DOHH2 (cell line): ENCODE results near the gene FOSL1.

Experiments used
- H3F3A ChIP-seq: fragments of 200-600 bp; sonication (generic), shearing (Covaris generic); 2 replicates; pipeline ENCODE4 v1.6.0; 2016; ENCODE audit warnings: antibody characterized with exemption, mild to moderate bottlenecking; ENCODE audit not compliant: control insufficient read depth, insufficient read depth
- H3K27ac ChIP-seq: fragments of 200-600 bp; sonication (generic); 2 replicates; pipeline ENCODE4 v1.5.1; 2014; ENCODE audit warnings: low read depth, mild to moderate bottlenecking, low read length, moderate library complexity
- H3K27me3 ChIP-seq: fragments of 200-600 bp; sonication (generic); 2 replicates; pipeline ENCODE4 v1.6.1; 2014; ENCODE audit warnings: mild to moderate bottlenecking, low read length, mixed read lengths; ENCODE audit not compliant: control insufficient read depth
- H3K36me3 ChIP-seq: fragments of 200-600 bp; sonication (generic); 2 replicates; pipeline ENCODE4 v1.6.1; 2014; ENCODE audit warnings: mild to moderate bottlenecking, low read length, moderate library complexity, mixed read lengths; ENCODE audit not compliant: control insufficient read depth
- H3K4me1 ChIP-seq: fragments of 200-600 bp; sonication (generic); 2 replicates; pipeline ENCODE4 v1.6.1; 2014; ENCODE audit warnings: mild to moderate bottlenecking, low read length, mixed read lengths; ENCODE audit not compliant: control insufficient read depth
- H3K4me2 ChIP-seq: fragments of 200-600 bp; sonication (generic); 2 replicates; pipeline ENCODE4 v1.6.0; 2014; ENCODE audit warnings: mild to moderate bottlenecking, low read length, moderate library complexity
- H3K4me3 ChIP-seq: fragments of 200-600 bp; sonication (generic); 2 replicates; pipeline ENCODE4 v1.5.1; 2014; ENCODE audit warnings: mild to moderate bottlenecking, low read length, mixed read lengths
- H3K79me2 ChIP-seq: fragments of 200-600 bp; sonication (generic); 2 replicates; pipeline ENCODE4 v1.6.1; 2014; ENCODE audit warnings: mild to moderate bottlenecking, low read length, mixed read lengths; ENCODE audit not compliant: control insufficient read depth
- H3K9me2 ChIP-seq: fragments of 200-600 bp; sonication (generic); replicated peaks from 2 replicates; pipeline ENCODE4 v1.6.1; 2014; ENCODE audit warnings: mild to moderate bottlenecking, low read length, mixed read lengths; ENCODE audit not compliant: control insufficient read depth
- H3K9me3 ChIP-seq: fragments of 200-600 bp; sonication (generic); 2 replicates; pipeline ENCODE4 v1.6.1; 2014; ENCODE audit warnings: antibody characterized with exemption, low read length, mixed read lengths; ENCODE audit not compliant: control insufficient read depth, insufficient read depth
- H4K20me1 ChIP-seq: fragments of 200-600 bp; sonication (generic); 2 replicates; pipeline ENCODE4 v1.6.0; 2014; ENCODE audit warnings: low read depth, mild to moderate bottlenecking, antibody characterized with exemption, low read length, moderate library complexity; ENCODE audit not compliant: control insufficient read depth, insufficient read depth
- CTCF ChIP-seq: fragments of 200-600 bp; sonication (generic); IDR thresholded peaks from one replicate; pipeline ENCODE4 v1.5.1; 2014; ENCODE audit warnings: antibody characterized with exemption, mild to moderate bottlenecking, low read depth, low read length; ENCODE audit not compliant: poor library complexity, severe bottlenecking
- EZH2phosphoT487 ChIP-seq: fragments of 200-600 bp; sonication (generic); IDR thresholded peaks from 2 replicates; pipeline ENCODE4 v1.6.1; 2017; ENCODE audit warnings: borderline replicate concordance, mild to moderate bottlenecking, antibody characterized with exemption, low read length, moderate library complexity, mixed read lengths

The FOSL1 gene

GRCh38 chr11:65865550-65866172, 34.5 kb downstream of the FOSL1 start:
- no peaks in the 10 kb centered on the region for H3K9me2 ChIP-seq
- peaks cover 63% of the 10 kb centered on the region for H3K36me3 ChIP-seq
- peaks cover 22% of the 10 kb centered on the region for H3K79me2 ChIP-seq
- no peaks in the 10 kb centered on the region for H3K9me3 ChIP-seq
- H3K27ac ChIP-seq: no peak overlapping the region
- no peaks in the 10 kb centered on the region; the same call in 1 of the 2 replicates for H3K27me3 ChIP-seq
- no peak overlapping the region for H3K4me3 ChIP-seq
- no peak for TF ChIP-seq EZH2phosphoT487
- H3F3A ChIP-seq: peaks cover 12% of the 10 kb centered on the region; the same call in 1 of the 2 replicates
- no peak overlapping the region for H3K4me2 ChIP-seq
- H3K4me1 ChIP-seq: peaks cover 22% of the 10 kb centered on the region
- H4K20me1 ChIP-seq: no peaks in the 10 kb centered on the region; the same call in 1 of the 2 replicates

- peaks cover 22% of the 10 kb centered on the region for H3K79me2 ChIP-seq
- H3K9me3 ChIP-seq: no peaks in the 10 kb centered on the region
- H3K36me3 ChIP-seq: peaks cover 63% of the 10 kb centered on the region
- H3K9me2 ChIP-seq: no peaks in the 10 kb centered on the region
- H3K4me2 ChIP-seq: no peak overlapping the region
- no peaks in the 10 kb centered on the region; the same call in 1 of the 2 replicates for H4K20me1 ChIP-seq
- no peak overlapping the region for H3K27ac ChIP-seq
- peaks cover 19% of the 10 kb centered on the region for H3K4me1 ChIP-seq
- peaks cover 12% of the 10 kb centered on the region; the same call in 1 of the 2 replicates for H3F3A ChIP-seq
- TF ChIP-seq EZH2phosphoT487 (no peak), CTCF (no peak)
- H3K27me3 ChIP-seq: no peaks in the 10 kb centered on the region; the same call in 1 of the 2 replicates
- H3K4me3 ChIP-seq: no peak overlapping the region
These were observed 35.3 kb downstream of the FOSL1 start for GRCh38 chr11:65864706-65865471.

GRCh38 chr11:65863889-65864705, 36.1 kb downstream of the FOSL1 start:
- no peak overlapping the region for H3K27ac ChIP-seq
- H3K4me2 ChIP-seq: no peak overlapping the region
- no peaks in the 10 kb centered on the region; the same call in 1 of the 2 replicates for H4K20me1 ChIP-seq
- peaks cover 23% of the 10 kb centered on the region for H3K4me1 ChIP-seq
- H3K79me2 ChIP-seq: peaks cover 22% of the 10 kb centered on the region
- H3K4me3 ChIP-seq: no peak overlapping the region
- TF ChIP-seq CTCF (no peak), EZH2phosphoT487 (no peak)
- H3K27me3 ChIP-seq: no peaks in the 10 kb centered on the region
- peaks cover 9% of the 10 kb centered on the region; the same call in 1 of the 2 replicates for H3F3A ChIP-seq
- peaks cover 63% of the 10 kb centered on the region for H3K36me3 ChIP-seq
- no peaks in the 10 kb centered on the region for H3K9me2 ChIP-seq
- H3K9me3 ChIP-seq: no peaks in the 10 kb centered on the region
